Effector CD4-positive, alpha-beta T cell (primary cell): ENCODE measurements around the gene FAM228A. TPM values are rescaled to one million over a fixed set of nuclear protein-coding genes. Genes with fewer than 3 reads are reported as not detected.
"Not testable (repeated sequence)": the region's sequence is repeated elsewhere in the genome, so short reads cannot be mapped to it uniquely, and the experiment has no call there.

Experiments used
- DNase-seq: peaks from one replicate; pipeline ENCODE4 v3.0.0-alpha.2; 2020
- total RNA-seq: gene quantifications from one replicate; lab custom pipeline; 2026; lab: John Stamatoyannopoulos, UW

Gene FAM228A
- total RNA-seq = not detected

- DNase-seq = no peak
These were observed at the start of gene FAM228A for GRCh38 chr2:24174851-24175277. Gene FAM228A (plus strand): TSS chr2:24175053. CDS start chr2:24175481, 428 bp downstream.

GRCh38 chr2:24125956-24126355 lies 48.9 kb upstream of the FAM228A start:
- DNase-seq = no peak

GRCh38 chr2:24132543-24132942 lies 42.3 kb upstream of the FAM228A start:
- no peak for DNase-seq

- not testable (repeated sequence) for DNase-seq
These were observed 34.5 kb upstream of the FAM228A start for GRCh38 chr2:24140305-24140704.

GRCh38 chr2:24147364-24147763 lies 27.5 kb upstream of the FAM228A start:
- DNase-seq = no peak

- no peak for DNase-seq
These were observed 22.2 kb upstream of the FAM228A start for GRCh38 chr2:24152413-24153197.

GRCh38 chr2:24153478-24153877 lies 21.4 kb upstream of the FAM228A start:
- no peak for DNase-seq

GRCh38 chr2:24158131-24158530 lies 16.7 kb upstream of the FAM228A start:
- no peak for DNase-seq

- no peak for DNase-seq
These were observed 15.1 kb upstream of the FAM228A start for GRCh38 chr2:24159708-24160107.

- no peak for DNase-seq
These were observed 14.1 kb upstream of the FAM228A start for GRCh38 chr2:24160761-24161160.

GRCh38 chr2:24162494-24162893 lies 12.4 kb upstream of the FAM228A start:
- no peak for DNase-seq

- DNase-seq = no peak
These were observed 11.7 kb upstream of the FAM228A start for GRCh38 chr2:24163186-24163585.

- no peak for DNase-seq
These were observed 11.3 kb upstream of the FAM228A start for GRCh38 chr2:24163601-24164000.

GRCh38 chr2:24164416-24164973 lies 10.4 kb upstream of the FAM228A start:
- no peak for DNase-seq

GRCh38 chr2:24169023-24169422 lies 5.8 kb upstream of the FAM228A start:
- DNase-seq = no peak

GRCh38 chr2:24175631-24176187 lies 856 bp downstream of the FAM228A start:
- no peak for DNase-seq

- DNase-seq = no peak
These were observed 1.5 kb downstream of the FAM228A start for GRCh38 chr2:24176326-24176725.

GRCh38 chr2:24179683-24180082 lies 4.8 kb downstream of the FAM228A start:
- no peak for DNase-seq

- no peak for DNase-seq
These were observed 7.0 kb downstream of the FAM228A start for GRCh38 chr2:24181849-24182248.

GRCh38 chr2:24182507-24182906 lies 7.7 kb downstream of the FAM228A start:
- no peak for DNase-seq

GRCh38 chr2:24183366-24184069 lies 8.7 kb downstream of the FAM228A start:
- no peak for DNase-seq

- DNase-seq = no peak
These were observed 14.7 kb downstream of the FAM228A start for GRCh38 chr2:24189551-24189950.

- no peak for DNase-seq
These were observed 15.7 kb downstream of the FAM228A start for GRCh38 chr2:24190503-24190902.

- no peak for DNase-seq
These were observed 16.3 kb downstream of the FAM228A start for GRCh38 chr2:24191156-24191555.
